DMS 273 treated with DMSO at 0.1 percent for 48 hours (cell line): ENCODE measurements around the gene ST6GALNAC5.
A peak's percentile ranks its signal among the peaks of the same experiment; 100 is the strongest.
"Not testable (repeated sequence)": the region's sequence is repeated elsewhere in the genome, so short reads cannot be mapped to it uniquely, and the experiment has no call there.

ENCODE experiments used
- DNase-seq: peaks from one replicate; lab custom pipeline; 2025; lab: John Stamatoyannopoulos, UW

The ST6GALNAC5 gene

GRCh38 chr1:76868154-76868882, 1.0 kb downstream of the ST6GALNAC5 start:
- peak; percentile 64 for DNase-seq

GRCh38 chr1:76868916-76869315, 1.6 kb downstream of the ST6GALNAC5 start:
- no peak for DNase-seq

GRCh38 chr1:76870037-76870436, 2.8 kb downstream of the ST6GALNAC5 start:
- no peak for DNase-seq

GRCh38 chr1:76871355-76871974, 4.2 kb downstream of the ST6GALNAC5 start:
- no peak for DNase-seq

- no peak for DNase-seq
These were observed 5.7 kb downstream of the ST6GALNAC5 start for GRCh38 chr1:76872944-76873343.

- no peak for DNase-seq
These were observed 9.5 kb downstream of the ST6GALNAC5 start for GRCh38 chr1:76876655-76877395.

GRCh38 chr1:76879014-76879413, 11.7 kb downstream of the ST6GALNAC5 start:
- DNase-seq, result not testable (repeated sequence)

GRCh38 chr1:76881762-76882161, 14.5 kb downstream of the ST6GALNAC5 start:
- DNase-seq, result no peak

GRCh38 chr1:76891931-76892622, 24.8 kb downstream of the ST6GALNAC5 start:
- no peak for DNase-seq

GRCh38 chr1:76892675-76893074, 25.4 kb downstream of the ST6GALNAC5 start:
- no peak for DNase-seq

- DNase-seq, result peak; percentile 9
These were observed 34.0 kb downstream of the ST6GALNAC5 start for GRCh38 chr1:76901158-76901767.

- DNase-seq, result no peak
These were observed 38.8 kb downstream of the ST6GALNAC5 start for GRCh38 chr1:76905876-76906595.

GRCh38 chr1:76909311-76909710, 42.0 kb downstream of the ST6GALNAC5 start:
- no peak for DNase-seq

GRCh38 chr1:76919085-76919484, 51.8 kb downstream of the ST6GALNAC5 start:
- no peak for DNase-seq

GRCh38 chr1:76921590-76921989, 54.3 kb downstream of the ST6GALNAC5 start:
- DNase-seq, result no peak

GRCh38 chr1:76925825-76926224, 58.5 kb downstream of the ST6GALNAC5 start:
- DNase-seq, result no peak

- no peak for DNase-seq
These were observed 61.2 kb downstream of the ST6GALNAC5 start for GRCh38 chr1:76928522-76928921.

GRCh38 chr1:76929136-76929535, 61.9 kb downstream of the ST6GALNAC5 start:
- no peak for DNase-seq

GRCh38 chr1:76933847-76934815, 66.9 kb downstream of the ST6GALNAC5 start:
- no peak for DNase-seq

- no peak for DNase-seq
These were observed 71.0 kb downstream of the ST6GALNAC5 start for GRCh38 chr1:76938304-76938703.
